ENCODE measurements around the gene FAM90A1.
"Not testable (repeated sequence)": the region's sequence is repeated elsewhere in the genome, so short reads cannot be mapped to it uniquely, and the experiment has no call there.

The FAM90A1 gene

GRCh38 chr12:8233935-8234495 is 6.6 kb upstream of the FAM90A1 start:
- DNase-seq (ENCODE audit: low read depth, low spot score): not testable (repeated sequence)

- not testable (repeated sequence) for DNase-seq (ENCODE audit: low read depth, low spot score)
Measured at GRCh38 chr12:8233300-8233855, 6.0 kb upstream of the FAM90A1 start.

- DNase-seq (ENCODE audit: low read depth, low spot score): not testable (repeated sequence)
Measured at GRCh38 chr12:8231666-8232608, 4.5 kb upstream of the FAM90A1 start.

- DNase-seq (ENCODE audit: low read depth, low spot score): not testable (repeated sequence)
Measured at GRCh38 chr12:8231049-8231448, 3.6 kb upstream of the FAM90A1 start.

- DNase-seq (ENCODE audit: low read depth, low spot score): not testable (repeated sequence)
Measured at GRCh38 chr12:8229486-8229885, 2.1 kb upstream of the FAM90A1 start.

GRCh38 chr12:8228607-8229006 is 1.2 kb upstream of the FAM90A1 start:
- not testable (repeated sequence) for DNase-seq (ENCODE audit: low read depth, low spot score)

- DNase-seq (ENCODE audit: low read depth, low spot score): not testable (repeated sequence)
Measured at GRCh38 chr12:8227732-8228077, 287 bp upstream of the FAM90A1 start.

- no peak for DNase-seq (ENCODE audit: low read depth, low spot score)
Measured at GRCh38 chr12:8226355-8226754, 1.1 kb downstream of the FAM90A1 start.

- DNase-seq (ENCODE audit: low read depth, low spot score): not testable (repeated sequence)
Measured at GRCh38 chr12:8224782-8225181, 2.6 kb downstream of the FAM90A1 start.

- not testable (repeated sequence) for DNase-seq (ENCODE audit: low read depth, low spot score)
Measured at GRCh38 chr12:8223646-8224045, 3.8 kb downstream of the FAM90A1 start.

GRCh38 chr12:8222303-8222702 is 5.1 kb downstream of the FAM90A1 start:
- DNase-seq (ENCODE audit: low read depth, low spot score): not testable (repeated sequence)

- not testable (repeated sequence) for DNase-seq (ENCODE audit: low read depth, low spot score)
Measured at GRCh38 chr12:8221844-8222243, 5.6 kb downstream of the FAM90A1 start.

GRCh38 chr12:8221375-8221774 is 6.0 kb downstream of the FAM90A1 start:
- DNase-seq (ENCODE audit: low read depth, low spot score): not testable (repeated sequence)

GRCh38 chr12:8218711-8219382 is 8.6 kb downstream of the FAM90A1 start:
- DNase-seq (ENCODE audit: low read depth, low spot score): not testable (repeated sequence)

- not testable (repeated sequence) for DNase-seq (ENCODE audit: low read depth, low spot score)
Measured at GRCh38 chr12:8197685-8198308, 29.6 kb downstream of the FAM90A1 start.

- not testable (repeated sequence) for DNase-seq (ENCODE audit: low read depth, low spot score)
Measured at GRCh38 chr12:8188088-8188487, 39.3 kb downstream of the FAM90A1 start.

GRCh38 chr12:8184206-8184605 is 43.2 kb downstream of the FAM90A1 start:
- DNase-seq (ENCODE audit: low read depth, low spot score): not testable (repeated sequence)

- not testable (repeated sequence) for DNase-seq (ENCODE audit: low read depth, low spot score)
Measured at GRCh38 chr12:8183346-8183745, 44.1 kb downstream of the FAM90A1 start.

- not testable (repeated sequence) for DNase-seq (ENCODE audit: low read depth, low spot score)
Measured at GRCh38 chr12:8182923-8183322, 44.5 kb downstream of the FAM90A1 start.

- DNase-seq (ENCODE audit: low read depth, low spot score): not testable (repeated sequence)
Measured at GRCh38 chr12:8181271-8181670, 46.1 kb downstream of the FAM90A1 start.

GRCh38 chr12:8179989-8180585 is 47.3 kb downstream of the FAM90A1 start:
- DNase-seq (ENCODE audit: low read depth, low spot score): not testable (repeated sequence)

All from smooth muscle cell of the brain vasculature (primary cell).